T-helper 1 cell (primary cell): ENCODE measurements around the gene DOLPP1.
"Not testable (repeated sequence)": the region's sequence is repeated elsewhere in the genome, so short reads cannot be mapped to it uniquely, and the experiment has no call there.

Source experiments
- DNase-seq, 5 donors: peaks; one replicate each; pipeline ENCODE4 v3.0.0-alpha.2; 2012 to 2020

DOLPP1 gene

GRCh38 chr9:129095908-129096307 lies 15.0 kb downstream of the DOLPP1 start:
- no peak for DNase-seq

GRCh38 chr9:129097671-129098306 lies 16.9 kb downstream of the DOLPP1 start:
- DNase-seq, result no peak

GRCh38 chr9:129098328-129098727 lies 17.4 kb downstream of the DOLPP1 start:
- DNase-seq, result no peak

- DNase-seq, result no peak
Observed at GRCh38 chr9:129100383-129101169, 19.7 kb downstream of the DOLPP1 start.

GRCh38 chr9:129101279-129101678 lies 20.4 kb downstream of the DOLPP1 start:
- no peak for DNase-seq

- no peak for DNase-seq
Observed at GRCh38 chr9:129102095-129102525, 21.2 kb downstream of the DOLPP1 start.

GRCh38 chr9:129102791-129103594 lies 22.1 kb downstream of the DOLPP1 start:
- DNase-seq, result no peak

GRCh38 chr9:129103595-129103965 lies 22.7 kb downstream of the DOLPP1 start:
- DNase-seq, result no peak

GRCh38 chr9:129104051-129104450 lies 23.1 kb downstream of the DOLPP1 start:
- no peak for DNase-seq

- no peak for DNase-seq
Observed at GRCh38 chr9:129105857-129106694, 25.2 kb downstream of the DOLPP1 start.

- DNase-seq, result no peak
Observed at GRCh38 chr9:129107651-129108050, 26.7 kb downstream of the DOLPP1 start.

- no peak for DNase-seq
Observed at GRCh38 chr9:129108083-129108804, 27.3 kb downstream of the DOLPP1 start.

GRCh38 chr9:129108805-129109536 lies 28.1 kb downstream of the DOLPP1 start:
- no peak for DNase-seq

- peak in 1 of 5 donors; percentile 13 for DNase-seq
Observed at GRCh38 chr9:129109537-129109903, 28.6 kb downstream of the DOLPP1 start.

GRCh38 chr9:129109952-129110739 lies 29.2 kb downstream of the DOLPP1 start:
- no peak for DNase-seq

GRCh38 chr9:129110740-129111527 lies 30.0 kb downstream of the DOLPP1 start, which contains the start of the genes CRAT and PTPA:
Gene CRAT, minus strand, starts transcription at chr9:129110793. Its CDS starts 284 bp downstream, at chr9:129110509.
Gene PTPA, plus strand, starts transcription at chr9:129111415. Its CDS starts 186 bp downstream, at chr9:129111601.
- DNase-seq, result peak; percentile 95 to 97 (median 96)

GRCh38 chr9:129111528-129112151 lies 30.7 kb downstream of the DOLPP1 start:
- DNase-seq, result peak in 3 of 5 donors; percentile 13 to 40 (median 19)

- not testable (repeated sequence) for DNase-seq
Observed at GRCh38 chr9:129112526-129112925, 31.6 kb downstream of the DOLPP1 start.
